ENCODE results near the gene LRSAM1.

The LRSAM1 gene

DNA sequence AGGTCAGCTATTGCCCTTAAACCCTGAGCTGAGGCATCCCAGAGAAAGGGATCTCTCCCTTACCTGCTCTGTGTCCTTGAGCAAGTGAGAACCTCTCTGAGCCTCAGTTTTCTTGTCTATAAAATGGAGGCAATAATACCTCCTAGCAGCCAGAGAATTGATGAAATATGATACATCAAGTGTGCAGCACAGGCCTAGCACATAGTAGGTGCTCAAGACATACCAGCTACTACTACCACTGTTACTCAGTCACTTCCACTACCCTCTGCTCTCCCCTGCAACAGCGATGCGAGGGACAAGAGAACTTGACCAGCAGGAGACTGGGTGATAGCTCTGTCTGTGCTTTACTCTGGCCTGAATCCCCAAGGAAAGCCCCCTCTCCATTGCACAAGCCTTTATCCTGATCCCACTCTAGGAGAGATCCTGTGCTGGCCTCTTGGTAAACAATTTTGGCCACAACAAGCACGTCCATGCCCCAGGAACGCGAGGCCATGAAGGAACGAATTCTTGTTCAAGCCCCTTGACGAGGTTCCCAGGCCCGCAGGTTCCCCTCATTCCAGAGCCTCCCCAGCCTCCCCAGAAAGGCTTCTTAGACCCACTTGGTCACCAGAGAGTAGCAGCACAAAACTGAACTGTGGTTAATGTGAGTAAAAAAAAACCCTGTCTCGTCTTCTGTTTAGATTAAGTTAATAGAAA lies 39.4 kb downstream of the LRSAM1 start:
- H3K4me3 ChIP-seq (ENCODE audit: low read depth in 1 of 2, low read length in 2 of 2) = no peak overlapping the region
- no peak for TF ChIP-seq EZH2 (IDR thresholded peaks at IDR 0.05; ENCODE audit: borderline replicate concordance, low read depth, low read length, severe bottlenecking)
- TF ChIP-seq, protein P1, sequence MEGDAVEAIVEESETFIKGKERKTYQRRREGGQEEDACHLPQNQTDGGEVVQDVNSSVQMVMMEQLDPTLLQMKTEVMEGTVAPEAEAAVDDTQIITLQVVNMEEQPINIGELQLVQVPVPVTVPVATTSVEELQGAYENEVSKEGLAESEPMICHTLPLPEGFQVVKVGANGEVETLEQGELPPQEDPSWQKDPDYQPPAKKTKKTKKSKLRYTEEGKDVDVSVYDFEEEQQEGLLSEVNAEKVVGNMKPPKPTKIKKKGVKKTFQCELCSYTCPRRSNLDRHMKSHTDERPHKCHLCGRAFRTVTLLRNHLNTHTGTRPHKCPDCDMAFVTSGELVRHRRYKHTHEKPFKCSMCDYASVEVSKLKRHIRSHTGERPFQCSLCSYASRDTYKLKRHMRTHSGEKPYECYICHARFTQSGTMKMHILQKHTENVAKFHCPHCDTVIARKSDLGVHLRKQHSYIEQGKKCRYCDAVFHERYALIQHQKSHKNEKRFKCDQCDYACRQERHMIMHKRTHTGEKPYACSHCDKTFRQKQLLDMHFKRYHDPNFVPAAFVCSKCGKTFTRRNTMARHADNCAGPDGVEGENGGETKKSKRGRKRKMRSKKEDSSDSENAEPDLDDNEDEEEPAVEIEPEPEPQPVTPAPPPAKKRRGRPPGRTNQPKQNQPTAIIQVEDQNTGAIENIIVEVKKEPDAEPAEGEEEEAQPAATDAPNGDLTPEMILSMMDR (IDR thresholded peaks at IDR 0.05; ENCODE audit: borderline replicate concordance, extremely low read depth, low read length, poor library complexity, severe bottlenecking) = no peak
- H3K9ac ChIP-seq (ENCODE audit: low read depth, low read length) = no peak overlapping the region
- H3K9me3 ChIP-seq (ENCODE audit: insufficient read depth, low read length, severe bottlenecking) = no peaks in the 10 kb centered on the region
- H4K20me1 ChIP-seq (ENCODE audit: insufficient read depth, low read length) = no peaks in the 10 kb centered on the region
- H3K27me3 ChIP-seq (ENCODE audit: insufficient read depth, low read length, poor library complexity) = no peaks in the 10 kb centered on the region
- H3K79me2 ChIP-seq (ENCODE audit: insufficient read depth, low read length) = no peaks in the 10 kb centered on the region
- H2AFZ ChIP-seq (ENCODE audit: low read depth, low read length) = no peak overlapping the region
- ATAC-seq (ENCODE audit: insufficient read depth, low read depth) = no peak
- H3K4me1 ChIP-seq (ENCODE audit: insufficient read depth, low read length) = no peaks in the 10 kb centered on the region
- DNase-seq = no peak
- no peak overlapping the region for H3K27ac ChIP-seq (ENCODE audit: low read length)
- peaks cover 21% of the 10 kb centered on the region for H3K36me3 ChIP-seq (ENCODE audit: insufficient read depth, low read length)
- no peak overlapping the region for H3K4me2 ChIP-seq (ENCODE audit: insufficient read depth, low read length)

DNA sequence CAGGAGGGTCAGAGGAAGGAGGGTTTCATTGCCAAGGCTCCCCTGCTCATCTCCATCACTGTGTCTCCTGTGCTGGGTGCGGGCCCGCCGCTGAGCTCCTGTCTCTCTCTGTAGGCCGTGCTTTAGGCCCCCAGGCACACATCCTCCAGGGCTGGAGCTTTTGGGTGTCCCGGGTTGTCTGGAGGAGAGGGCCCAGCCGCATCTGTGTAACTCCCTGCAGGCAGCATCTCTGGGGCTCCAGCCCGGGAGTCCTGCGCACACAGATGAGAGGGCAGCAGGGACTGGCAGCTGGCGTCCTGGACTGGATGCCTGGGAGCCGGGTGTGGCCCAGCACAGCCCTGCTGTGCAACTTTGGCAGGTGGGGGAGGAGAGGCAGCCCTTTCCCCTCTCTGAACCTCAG lies 40.2 kb downstream of the LRSAM1 start:
- Histone ChIP-seq H3K4me3 (ENCODE audit: low read depth in 1 of 2, low read length in 2 of 2) (no peak overlapping the region), H3K36me3 (ENCODE audit: insufficient read depth, low read length) (peaks cover 19% of the 10 kb centered on the region), H3K9ac (ENCODE audit: low read depth, low read length) (no peak overlapping the region), H3K4me1 (ENCODE audit: insufficient read depth, low read length) (no peaks in the 10 kb centered on the region), H3K27me3 (ENCODE audit: insufficient read depth, low read length, poor library complexity) (no peaks in the 10 kb centered on the region), H3K9me3 (ENCODE audit: insufficient read depth, low read length, severe bottlenecking) (no peaks in the 10 kb centered on the region), H2AFZ (ENCODE audit: low read depth, low read length) (no peak overlapping the region), H3K27ac (ENCODE audit: low read length) (no peak overlapping the region), H4K20me1 (ENCODE audit: insufficient read depth, low read length) (no peaks in the 10 kb centered on the region), H3K79me2 (ENCODE audit: insufficient read depth, low read length) (no peaks in the 10 kb centered on the region), H3K4me2 (ENCODE audit: insufficient read depth, low read length) (no peak overlapping the region)
- DNase-seq = no peak
- no peak for ATAC-seq (ENCODE audit: insufficient read depth, low read depth)
- no peak for TF ChIP-seq EZH2 (IDR thresholded peaks at IDR 0.05; ENCODE audit: borderline replicate concordance, low read depth, low read length, severe bottlenecking)
- TF ChIP-seq, protein P1 (IDR thresholded peaks at IDR 0.05; ENCODE audit: borderline replicate concordance, extremely low read depth, low read length, poor library complexity, severe bottlenecking) = no peak

DNA sequence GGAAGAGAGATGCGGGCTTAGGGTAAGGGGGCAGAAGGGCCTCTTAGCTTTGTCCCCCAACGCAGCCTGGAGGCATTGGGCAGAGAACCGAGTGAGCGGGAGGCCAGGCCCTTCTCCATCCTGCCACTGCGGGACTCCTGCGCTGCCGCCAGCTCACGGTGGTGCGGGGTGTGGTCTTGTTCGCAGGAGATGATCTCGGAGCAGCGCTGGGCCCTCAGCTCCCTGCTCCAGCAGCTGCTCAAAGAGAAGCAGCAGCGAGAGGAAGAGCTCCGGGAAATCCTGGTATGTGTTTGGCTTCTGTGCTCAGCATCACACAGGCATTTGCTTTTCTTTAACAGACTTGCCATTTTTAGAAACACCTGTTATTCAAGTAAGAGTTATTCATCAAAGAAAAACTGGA lies 41.3 kb downstream of the LRSAM1 start:
- no peak overlapping the region for H3K4me3 ChIP-seq (ENCODE audit: low read depth in 1 of 2, low read length in 2 of 2)
- no peak overlapping the region for H2AFZ ChIP-seq (ENCODE audit: low read depth, low read length)
- H3K4me2 ChIP-seq (ENCODE audit: insufficient read depth, low read length) = no peak overlapping the region
- TF ChIP-seq EZH2 (IDR thresholded peaks at IDR 0.05; ENCODE audit: borderline replicate concordance, low read depth, low read length, severe bottlenecking) = no peak
- TF ChIP-seq, protein P1 (IDR thresholded peaks at IDR 0.05; ENCODE audit: borderline replicate concordance, extremely low read depth, low read length, poor library complexity, severe bottlenecking) = no peak
- H3K27me3 ChIP-seq (ENCODE audit: insufficient read depth, low read length, poor library complexity) = no peaks in the 10 kb centered on the region
- peaks cover 23% of the 10 kb centered on the region for H3K36me3 ChIP-seq (ENCODE audit: insufficient read depth, low read length)
- H3K9me3 ChIP-seq (ENCODE audit: insufficient read depth, low read length, severe bottlenecking) = no peaks in the 10 kb centered on the region
- H3K4me1 ChIP-seq (ENCODE audit: insufficient read depth, low read length) = no peaks in the 10 kb centered on the region
- DNase-seq (no peak), ATAC-seq (ENCODE audit: insufficient read depth, low read depth) (no peak)
- H3K79me2 ChIP-seq (ENCODE audit: insufficient read depth, low read length) = no peaks in the 10 kb centered on the region
- no peaks in the 10 kb centered on the region; the same call in 1 of the 2 replicates for H4K20me1 ChIP-seq (ENCODE audit: insufficient read depth, low read length)
- no peak overlapping the region for H3K27ac ChIP-seq (ENCODE audit: low read length)
- no peak overlapping the region for H3K9ac ChIP-seq (ENCODE audit: low read depth, low read length)

Measured in DND-41 (cell line).